CD8-positive, alpha-beta memory T cell (primary cell): ENCODE results near the gene TBC1D22A. TPM values are rescaled to one million over a fixed set of nuclear protein-coding genes. Genes with fewer than 3 reads are reported as not detected.
"Not testable (repeated sequence)": the region's sequence is repeated elsewhere in the genome, so short reads cannot be mapped to it uniquely, and the experiment has no call there.

Experiments
- CTCF ChIA-PET: fragments of 350-600 bp; sonication (Branson Sonifier 250); formaldehyde crosslinking; loops from one replicate; lab custom pipeline; 2021; ENCODE audit warnings: antibody characterized with exemption; lab: Charles Lee
- POLR2A ChIA-PET: fragments of 350-600 bp; sonication (Branson Sonifier 250); formaldehyde crosslinking; loops from one replicate; lab custom pipeline; 2021; ENCODE audit warnings: antibody characterized with exemption; lab: Charles Lee
- DNase-seq, 5 donors: peaks; one replicate each; pipeline versions ENCODE4 v3.0.0 to v3.0.0-alpha.2; 2020 to 2022; ENCODE audit warnings: mixed read lengths in 1 of 5
- H3K27ac ChIP-seq: one replicate; pipeline ENCODE4 v1.7.0; 2013; ENCODE audit warnings: low read depth, mild to moderate bottlenecking, low read length, moderate library complexity
- H3K27me3 ChIP-seq: 2 replicates; pipeline ENCODE4 v1.7.0; 2013; ENCODE audit warnings: low read length, mild to moderate bottlenecking; ENCODE audit not compliant: insufficient read depth, poor library complexity, severe bottlenecking
- H3K36me3 ChIP-seq: 2 replicates; pipeline ENCODE4 v1.7.0; 2013; ENCODE audit warnings: mild to moderate bottlenecking, low read length, moderate library complexity; ENCODE audit not compliant: insufficient read depth
- H3K4me1 ChIP-seq: 2 replicates; pipeline ENCODE4 v1.7.0; 2013; ENCODE audit warnings: mild to moderate bottlenecking, low read length, moderate library complexity; ENCODE audit not compliant: insufficient read depth
- H3K4me3 ChIP-seq: 2 replicates; pipeline ENCODE4 v1.7.0; 2013; ENCODE audit warnings: mild to moderate bottlenecking, low read length
- H3K9me3 ChIP-seq: 2 replicates; pipeline ENCODE4 v1.7.0; 2013; ENCODE audit warnings: mild to moderate bottlenecking, low read length
- H3K27ac Mint-ChIP-seq, 8 donors: one replicate each; pipeline ENCODE4 v1.8.0; 2020 to 2021; ENCODE audit warnings: mixed read lengths in 8 of 8, mild to moderate bottlenecking in 6 of 8, inconsistent platforms in 3 of 8, moderate library complexity in 3 of 8
- H3K27me3 Mint-ChIP-seq, 2 donors: one replicate each; pipeline ENCODE4 v1.8.0; 2020 to 2021; ENCODE audit warnings: mixed read lengths in 2 of 2, mild to moderate bottlenecking in 1 of 2, moderate library complexity in 1 of 2
- H3K36me3 Mint-ChIP-seq, 3 donors: one replicate each; pipeline ENCODE4 v1.8.0; 2020 to 2021; ENCODE audit warnings: mixed read lengths in 3 of 3, inconsistent platforms in 1 of 3, mild to moderate bottlenecking in 1 of 3
- H3K4me1 Mint-ChIP-seq, 3 donors: one replicate each; pipeline ENCODE4 v1.8.0; 2020 to 2021; ENCODE audit warnings: mixed read lengths in 3 of 3, inconsistent platforms in 1 of 3, mild to moderate bottlenecking in 1 of 3
- H3K4me3 Mint-ChIP-seq, 7 donors: one replicate each; pipeline ENCODE4 v1.8.0; 2020 to 2021; ENCODE audit warnings: mixed read lengths in 7 of 7, mild to moderate bottlenecking in 6 of 7, moderate library complexity in 4 of 7, inconsistent platforms in 2 of 7
- H3K9me3 Mint-ChIP-seq, 5 donors: one replicate each; pipeline ENCODE4 v1.8.0; 2020 to 2022; ENCODE audit warnings: mixed read lengths in 5 of 5, mild to moderate bottlenecking in 3 of 5, moderate library complexity in 2 of 5, inconsistent platforms in 1 of 5
- polyA plus RNA-seq: library from polyadenylated mRNA; unstranded; fragments of 300-500 nt; fragmentation: Illumina TruSeq; gene quantifications from one replicate; pipeline ENCODE4 v1.2.3, GENCODE V29; 2021
- total RNA-seq, 2 experiments: library from RNA; stranded (reverse); gene quantifications; one replicate each; pipeline ENCODE4 v1.2.3, GENCODE V29; 2021

TBC1D22A gene
- total and polyA plus RNA-seq, 3 experiments from 2014 or later: 26.6 to 34.8 (median 34.0) TPM

- no peak overlapping the region for H3K27ac ChIP-seq
- H3K4me1 ChIP-seq: peaks cover 52% of the 10 kb centered on the region
- H3K4me3 ChIP-seq: no peak overlapping the region
- H3K9me3 ChIP-seq: no peaks in the 10 kb centered on the region
- no peak for DNase-seq
- peaks cover 0 to 5% of the 10 kb centered on the region in 2 donors for H3K27me3 Mint-ChIP-seq
- no peaks in the 10 kb centered on the region for H3K27me3 ChIP-seq
- peak overlapping the region; percentile 24 to 100 (median 94) for H3K27ac Mint-ChIP-seq
- peaks cover 10 to 68% (median 20%) of the 10 kb centered on the region in 3 donors for H3K36me3 Mint-ChIP-seq
- H3K9me3 Mint-ChIP-seq: no peaks in the 10 kb centered on the region
- ChIA-PET CTCF (interaction anchor here (0.7 to 1.6 kb wide), 3 partner anchors 23 to 71 kb away, joined by 3 to 4 read pairs (median 3); no protein-coding TSS in a partner anchor), POLR2A (no interaction called here)
- H3K4me1 Mint-ChIP-seq: peaks cover 55 to 81% (median 79%) of the 10 kb centered on the region in 3 donors
- peaks cover 5% of the 10 kb centered on the region for H3K36me3 ChIP-seq
- H3K4me3 Mint-ChIP-seq: peak overlapping the region in 5 of 7 donors; percentile 21 to 79 (median 54)
Measured at GRCh38 chr22:46732513-46732912, 29.9 kb upstream of the TBC1D22A start.

- not testable (repeated sequence) for H3K27ac ChIP-seq
- peak overlapping the region; percentile 76 for H3K4me3 ChIP-seq
- CTCF ChIA-PET: interaction anchor here (1.4 kb wide), 1 partner anchor 60 kb away, joined by 4 read pairs; no protein-coding TSS in a partner anchor
Measured at GRCh38 chr22:46734213-46734722, 28.2 kb upstream of the TBC1D22A start.

GRCh38 chr22:46734830-46735453 lies 27.5 kb upstream of the TBC1D22A start:
- Histone ChIP-seq H3K36me3 (peaks cover 5% of the 10 kb centered on the region), H3K9me3 (no peaks in the 10 kb centered on the region), H3K4me3 (peak overlapping the region; percentile 76), H3K27me3 (no peaks in the 10 kb centered on the region), H3K4me1 (peaks cover 53% of the 10 kb centered on the region), H3K27ac (peak overlapping the region; percentile 76)
- peaks cover 7 to 52% (median 20%) of the 10 kb centered on the region in 3 donors for H3K36me3 Mint-ChIP-seq
- H3K4me1 Mint-ChIP-seq: peaks cover 58 to 75% (median 64%) of the 10 kb centered on the region in 3 donors
- H3K27me3 Mint-ChIP-seq: peaks cover 0 to 5% of the 10 kb centered on the region in 2 donors
- no peaks in the 10 kb centered on the region for H3K9me3 Mint-ChIP-seq
- peak; percentile 52 to 81 (median 77) for DNase-seq
- peak overlapping the region; percentile 97 to 100 (median 99) for H3K27ac Mint-ChIP-seq
- H3K4me3 Mint-ChIP-seq: peak overlapping the region; percentile 87 to 100 (median 99)
- ChIA-PET POLR2A (interaction anchor here (2.4 kb wide), 1 partner anchor 28 kb away, joined by 20 read pairs; the partner anchor contains the start of gene TBC1D22A), CTCF (interaction anchor here (0.7 to 1.7 kb wide), 5 partner anchors 14 to 172 kb away, joined by 3 to 6 read pairs (median 4); no protein-coding TSS in a partner anchor)

More at GRCh38 chr22:46734213-46734722, 28.2 kb upstream of the TBC1D22A start:
- H3K27ac Mint-ChIP-seq: peak overlapping the region; percentile 97 to 100 (median 99)
- H3K4me1 ChIP-seq: peaks cover 50% of the 10 kb centered on the region
- H3K4me3 Mint-ChIP-seq: peak overlapping the region; percentile 87 to 100 (median 99)
- peaks cover 61 to 76% (median 69%) of the 10 kb centered on the region in 3 donors for H3K4me1 Mint-ChIP-seq
- H3K9me3 Mint-ChIP-seq, H3K9me3 ChIP-seq, H3K27me3 ChIP-seq, H3K27me3 Mint-ChIP-seq, DNase-seq, H3K36me3 ChIP-seq, POLR2A ChIA-PET: not testable (repeated sequence)
- peaks cover 10 to 56% (median 20%) of the 10 kb centered on the region in 3 donors for H3K36me3 Mint-ChIP-seq

- peaks cover 7 to 44% (median 20%) of the 10 kb centered on the region in 3 donors for H3K36me3 Mint-ChIP-seq
Measured at GRCh38 chr22:46735747-46736608, 26.5 kb upstream of the TBC1D22A start.

GRCh38 chr22:46736705-46737104 lies 25.7 kb upstream of the TBC1D22A start:
- H3K4me1 Mint-ChIP-seq: peaks cover 43 to 58% (median 48%) of the 10 kb centered on the region in 3 donors
- H3K4me3 ChIP-seq: peak overlapping the region; percentile 76

More at GRCh38 chr22:46735747-46736608, 26.5 kb upstream of the TBC1D22A start:
- Histone ChIP-seq H3K27me3 (no peaks in the 10 kb centered on the region), H3K27ac (peak overlapping the region; percentile 76), H3K4me1 (peaks cover 52% of the 10 kb centered on the region), H3K36me3 (peaks cover 5% of the 10 kb centered on the region), H3K4me3 (peak overlapping the region; percentile 76), H3K9me3 (no peaks in the 10 kb centered on the region)
- DNase-seq: no peak
- POLR2A ChIA-PET: interaction anchor here (1.2 to 2.4 kb wide), 3 partner anchors 13 to 27 kb away, joined by 3 to 20 read pairs (median 4); partner anchors contain the start of gene TBC1D22A
- Mint-ChIP-seq H3K27ac (peak overlapping the region; percentile 97 to 100 (median 99)), H3K9me3 (no peaks in the 10 kb centered on the region), H3K4me3 (peak overlapping the region; percentile 87 to 100 (median 99)), H3K4me1 (peaks cover 49 to 65% (median 55%) of the 10 kb centered on the region in 3 donors), H3K27me3 (peaks cover 0 to 5% of the 10 kb centered on the region in 2 donors)
- CTCF ChIA-PET: interaction anchor here (0.7 to 1.7 kb wide), 7 partner anchors 13 to 173 kb away, joined by 3 to 7 read pairs (median 4); no protein-coding TSS in a partner anchor

GRCh38 chr22:46737105-46737975 lies 25.1 kb upstream of the TBC1D22A start:
- Histone ChIP-seq H3K36me3 (no peaks in the 10 kb centered on the region), H3K4me3 (peak overlapping the region; percentile 76)

More at GRCh38 chr22:46736705-46737104, 25.7 kb upstream of the TBC1D22A start:
- Histone ChIP-seq H3K27me3 (no peaks in the 10 kb centered on the region), H3K9me3 (no peaks in the 10 kb centered on the region), H3K36me3 (peaks cover 4% of the 10 kb centered on the region), H3K4me1 (peaks cover 45% of the 10 kb centered on the region), H3K27ac (peak overlapping the region; percentile 76)
- ChIA-PET POLR2A (interaction anchor here (0.6 to 2.4 kb wide), 4 partner anchors 13 to 31 kb away, joined by 3 to 20 read pairs (median 4); partner anchors contain the start of gene TBC1D22A), CTCF (interaction anchor here (0.8 to 1.7 kb wide), 3 partner anchors 22 to 66 kb away, joined by 3 to 7 read pairs (median 6); no protein-coding TSS in a partner anchor)
- Mint-ChIP-seq H3K36me3 (peaks cover 5 to 37% (median 15%) of the 10 kb centered on the region in 3 donors), H3K27me3 (peaks cover 0 to 5% of the 10 kb centered on the region in 2 donors), H3K9me3 (no peaks in the 10 kb centered on the region), H3K27ac (peak overlapping the region; percentile 97 to 100 (median 99)), H3K4me3 (peak overlapping the region; percentile 87 to 100 (median 99))
- no peak for DNase-seq

More at GRCh38 chr22:46737105-46737975, 25.1 kb upstream of the TBC1D22A start:
- Mint-ChIP-seq H3K4me1 (peaks cover 41 to 52% (median 42%) of the 10 kb centered on the region in 3 donors), H3K9me3 (no peaks in the 10 kb centered on the region), H3K36me3 (peaks cover 5 to 30% (median 14%) of the 10 kb centered on the region in 3 donors), H3K4me3 (peak overlapping the region; percentile 87 to 100 (median 99)), H3K27me3 (peaks cover 0 to 5% of the 10 kb centered on the region in 2 donors), H3K27ac (peak overlapping the region; percentile 97 to 100 (median 100))
- Histone ChIP-seq H3K9me3 (no peaks in the 10 kb centered on the region), H3K27ac (peak overlapping the region; percentile 76), H3K4me1 (peaks cover 43% of the 10 kb centered on the region), H3K27me3 (no peaks in the 10 kb centered on the region)
- ChIA-PET POLR2A (interaction anchor here (0.6 to 2.4 kb wide), 3 partner anchors 23 to 31 kb away, joined by 3 to 20 read pairs (median 3); partner anchors contain the start of gene TBC1D22A), CTCF (interaction anchor here (0.8 kb wide), 1 partner anchor 62 kb away, joined by 3 read pairs; no protein-coding TSS in a partner anchor)
- DNase-seq: peak; percentile 25 to 65 (median 53)
